ENCODE results near the gene C5orf34.

- TF ChIP-seq CTCF (conservative IDR thresholded peaks at IDR 0.05 in 1 of 2, IDR thresholded peaks at IDR 0.05 in 1 of 2; ENCODE audit: extremely low read depth in 1 of 2, insufficient read depth in 1 of 2, low read depth in 1 of 2, low read length in 2 of 2): no peak
- no peak for TF ChIP-seq EZH2 (IDR thresholded peaks at IDR 0.05; ENCODE audit: borderline replicate concordance, low read length)
These were observed 58.4 kb downstream of the C5orf34 start for GRCh38 chr5:43456556-43456955.

Data from mammary epithelial cell (primary cell).